ENCODE measurements around the gene WWC2.
"Not testable (repeated sequence)": the region's sequence is repeated elsewhere in the genome, so short reads cannot be mapped to it uniquely, and the experiment has no call there.

Gene WWC2

GRCh38 chr4:183323295-183323694, 224.2 kb downstream of the WWC2 start:
- Histone ChIP-seq H3K79me2 (ENCODE audit: control insufficient read depth, low read length) (no peaks in the 10 kb centered on the region), H3K27ac (ENCODE audit: low read depth, low read length) (no peak overlapping the region), H3K4me1 (ENCODE audit: control insufficient read depth, low read length) (no peaks in the 10 kb centered on the region), H3K4me2 (ENCODE audit: low read length) (no peak overlapping the region), H3K4me3 (ENCODE audit: low read length) (no peak overlapping the region), H3K9me3 (ENCODE audit: control insufficient read depth, insufficient read depth, low read length) (no peaks in the 10 kb centered on the region), H3F3A (ENCODE audit: control insufficient read depth, insufficient read depth) (no peaks in the 10 kb centered on the region), H3K9me2 (replicated peaks; ENCODE audit: control insufficient read depth, low read length) (no peaks in the 10 kb centered on the region), H4K20me1 (ENCODE audit: control insufficient read depth, insufficient read depth, low read depth, low read length) (no peaks in the 10 kb centered on the region), H3K27me3 (ENCODE audit: control insufficient read depth, low read length) (no peaks in the 10 kb centered on the region), H3K36me3 (ENCODE audit: control insufficient read depth, low read length) (no peaks in the 10 kb centered on the region)
- TF ChIP-seq CTCF (IDR thresholded peaks at IDR 0.05; ENCODE audit: low read depth, low read length, poor library complexity, severe bottlenecking) (no peak), EZH2phosphoT487 (IDR thresholded peaks at IDR 0.05; ENCODE audit: borderline replicate concordance, low read length) (no peak)

DNA sequence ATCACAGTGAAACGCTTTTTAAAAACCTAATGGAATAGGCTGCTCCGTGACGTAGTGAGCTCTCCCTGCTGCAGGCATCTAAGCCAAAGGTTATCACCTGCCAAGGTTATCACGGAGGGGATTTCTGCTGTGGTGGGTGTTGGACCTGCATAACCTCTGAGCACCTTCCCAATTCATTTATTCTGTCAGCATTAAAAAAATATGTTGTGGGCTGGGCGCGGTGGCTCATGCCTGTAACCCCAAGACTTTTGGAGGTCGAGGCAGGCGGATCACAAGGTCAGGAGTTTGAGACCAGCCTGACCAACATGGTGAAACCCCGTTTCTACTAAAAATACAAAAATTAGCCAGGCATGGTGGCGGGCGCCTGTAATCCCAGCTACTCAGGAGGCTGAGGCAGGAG, 225.0 kb downstream of the WWC2 start:
- not testable (repeated sequence) for H3K4me3 ChIP-seq (ENCODE audit: low read length); H3K36me3 ChIP-seq (ENCODE audit: control insufficient read depth, low read length); H3K27ac ChIP-seq (ENCODE audit: low read depth, low read length); H3K4me1 ChIP-seq (ENCODE audit: control insufficient read depth, low read length); H4K20me1 ChIP-seq (ENCODE audit: control insufficient read depth, insufficient read depth, low read depth, low read length); H3K4me2 ChIP-seq (ENCODE audit: low read length); H3K27me3 ChIP-seq (ENCODE audit: control insufficient read depth, low read length); H3K9me3 ChIP-seq (ENCODE audit: control insufficient read depth, insufficient read depth, low read length); H3K79me2 ChIP-seq (ENCODE audit: control insufficient read depth, low read length); H3K9me2 ChIP-seq (replicated peaks; ENCODE audit: control insufficient read depth, low read length); H3F3A ChIP-seq (ENCODE audit: control insufficient read depth, insufficient read depth)

- H4K20me1 ChIP-seq (ENCODE audit: control insufficient read depth, insufficient read depth, low read depth, low read length) = no peaks in the 10 kb centered on the region
- H3K27ac ChIP-seq (ENCODE audit: low read depth, low read length) = no peak overlapping the region
- TF ChIP-seq CTCF (IDR thresholded peaks at IDR 0.05; ENCODE audit: low read depth, low read length, poor library complexity, severe bottlenecking) (no peak), EZH2phosphoT487 (IDR thresholded peaks at IDR 0.05; ENCODE audit: borderline replicate concordance, low read length) (no peak)
- H3K4me1 ChIP-seq (ENCODE audit: control insufficient read depth, low read length) = no peaks in the 10 kb centered on the region
- H3K4me2 ChIP-seq (ENCODE audit: low read length) = no peak overlapping the region
- H3K9me3 ChIP-seq (ENCODE audit: control insufficient read depth, insufficient read depth, low read length) = no peaks in the 10 kb centered on the region
- no peaks in the 10 kb centered on the region for H3K36me3 ChIP-seq (ENCODE audit: control insufficient read depth, low read length)
- no peaks in the 10 kb centered on the region for H3K9me2 ChIP-seq (replicated peaks; ENCODE audit: control insufficient read depth, low read length)
- no peaks in the 10 kb centered on the region for H3K79me2 ChIP-seq (ENCODE audit: control insufficient read depth, low read length)
- no peak overlapping the region for H3K4me3 ChIP-seq (ENCODE audit: low read length)
- H3K27me3 ChIP-seq (ENCODE audit: control insufficient read depth, low read length) = no peaks in the 10 kb centered on the region
- no peaks in the 10 kb centered on the region for H3F3A ChIP-seq (ENCODE audit: control insufficient read depth, insufficient read depth)
These were observed 225.6 kb downstream of the WWC2 start for GRCh38 chr4:183324619-183325018.

- not testable (repeated sequence) for H4K20me1 ChIP-seq (ENCODE audit: control insufficient read depth, insufficient read depth, low read depth, low read length); H3K4me1 ChIP-seq (ENCODE audit: control insufficient read depth, low read length); H3K4me2 ChIP-seq (ENCODE audit: low read length); H3K79me2 ChIP-seq (ENCODE audit: control insufficient read depth, low read length); H3F3A ChIP-seq (ENCODE audit: control insufficient read depth, insufficient read depth); H3K27me3 ChIP-seq (ENCODE audit: control insufficient read depth, low read length); H3K4me3 ChIP-seq (ENCODE audit: low read length); H3K36me3 ChIP-seq (ENCODE audit: control insufficient read depth, low read length); H3K9me3 ChIP-seq (ENCODE audit: control insufficient read depth, insufficient read depth, low read length); H3K27ac ChIP-seq (ENCODE audit: low read depth, low read length); H3K9me2 ChIP-seq (replicated peaks; ENCODE audit: control insufficient read depth, low read length)
These were observed 227.3 kb downstream of the WWC2 start for GRCh38 chr4:183326387-183326786.

All from DOHH2 (cell line).